ENCODE measurements around the gene XK. TPM values are rescaled to one million over a fixed set of nuclear protein-coding genes. Genes with fewer than 3 reads are reported as not detected.
A peak's percentile ranks its signal among the peaks of the same experiment; 100 is the strongest.

Gene XK
- total RNA-seq, 6 experiments from 2014 or later, result not detected

- Mint-ChIP-seq H3K27me3 (ENCODE audit: insufficient read depth) (no peaks in the 10 kb centered on the region), H3K4me1 (ENCODE audit: low read depth) (no peaks in the 10 kb centered on the region), H3K27ac (no peak overlapping the region), H3K9me3 (no peaks in the 10 kb centered on the region), H3K36me3 (ENCODE audit: low read depth) (no peaks in the 10 kb centered on the region), H3K4me3 (no peak overlapping the region)
- DNase-seq, result no peak
- TF ChIP-seq CTCF (IDR thresholded peaks at IDR 0.05), result no peak
Measured at GRCh38 chrX:37726346-37726745, 40.8 kb downstream of the XK start.

- no peaks in the 10 kb centered on the region for H3K36me3 Mint-ChIP-seq (ENCODE audit: low read depth)
- H3K4me1 Mint-ChIP-seq (ENCODE audit: low read depth), result no peaks in the 10 kb centered on the region
Measured at GRCh38 chrX:37745354-37745753, 59.8 kb downstream of the XK start.

GRCh38 chrX:37745835-37746217 is 60.2 kb downstream of the XK start:
- Mint-ChIP-seq H3K27me3 (ENCODE audit: insufficient read depth) (peaks cover 6% of the 10 kb centered on the region), H3K4me3 (no peak overlapping the region), H3K9me3 (no peaks in the 10 kb centered on the region), H3K27ac (no peak overlapping the region), H3K4me1 (ENCODE audit: low read depth) (no peaks in the 10 kb centered on the region), H3K36me3 (ENCODE audit: low read depth) (no peaks in the 10 kb centered on the region)
- no peak for TF ChIP-seq CTCF (IDR thresholded peaks at IDR 0.05)
- no peak for DNase-seq

More at GRCh38 chrX:37745354-37745753, 59.8 kb downstream of the XK start:
- Mint-ChIP-seq H3K27ac (no peak overlapping the region), H3K4me3 (no peak overlapping the region), H3K9me3 (no peaks in the 10 kb centered on the region), H3K27me3 (ENCODE audit: insufficient read depth) (peaks cover 6% of the 10 kb centered on the region)
- DNase-seq, result peak; percentile 35
- TF ChIP-seq CTCF (IDR thresholded peaks at IDR 0.05), result peak; percentile 81

- H3K4me3 Mint-ChIP-seq, result no peak overlapping the region
- no peak for TF ChIP-seq CTCF (IDR thresholded peaks at IDR 0.05)
- H3K27me3 Mint-ChIP-seq (ENCODE audit: insufficient read depth), result peaks cover 6% of the 10 kb centered on the region
- DNase-seq, result no peak
- no peak overlapping the region for H3K27ac Mint-ChIP-seq
- no peaks in the 10 kb centered on the region for H3K9me3 Mint-ChIP-seq
- no peaks in the 10 kb centered on the region for H3K4me1 Mint-ChIP-seq (ENCODE audit: low read depth)
- no peaks in the 10 kb centered on the region for H3K36me3 Mint-ChIP-seq (ENCODE audit: low read depth)
Measured at GRCh38 chrX:37746218-37746941, 60.8 kb downstream of the XK start.

GRCh38 chrX:37746951-37747350 is 61.4 kb downstream of the XK start:
- no peak for DNase-seq
- Mint-ChIP-seq H3K4me1 (ENCODE audit: low read depth) (no peaks in the 10 kb centered on the region), H3K27ac (no peak overlapping the region), H3K9me3 (no peaks in the 10 kb centered on the region), H3K27me3 (ENCODE audit: insufficient read depth) (peaks cover 6% of the 10 kb centered on the region), H3K4me3 (no peak overlapping the region), H3K36me3 (ENCODE audit: low read depth) (no peaks in the 10 kb centered on the region)
- TF ChIP-seq CTCF (IDR thresholded peaks at IDR 0.05), result no peak

Measured in HFFc6 (cell line).